Glutamatergic neuron (in vitro differentiated cells): Measurements from ENCODE around the gene PHF24. TPM values are rescaled to one million over a fixed set of nuclear protein-coding genes. Genes with fewer than 3 reads are reported as not detected.
"Not testable (repeated sequence)": the region's sequence is repeated elsewhere in the genome, so short reads cannot be mapped to it uniquely, and the experiment has no call there.

Experiments used
- DNase-seq: peaks from one replicate; pipeline ENCODE4 v3.0.0; 2022
- H3K27ac Mint-ChIP-seq: one replicate; pipeline ENCODE4 v1.8.0; 2020; ENCODE audit warnings: mild to moderate bottlenecking, mixed read lengths, inconsistent platforms; ENCODE audit not compliant: unreplicated experiment
- H3K27me3 Mint-ChIP-seq: one replicate; pipeline ENCODE4 v1.8.0; 2020; ENCODE audit warnings: mild to moderate bottlenecking, moderate library complexity, mixed read lengths, inconsistent platforms; ENCODE audit not compliant: unreplicated experiment
- H3K36me3 Mint-ChIP-seq: one replicate; pipeline ENCODE4 v1.8.0; 2020; ENCODE audit warnings: mild to moderate bottlenecking, mixed read lengths, inconsistent platforms; ENCODE audit not compliant: unreplicated experiment
- H3K4me1 Mint-ChIP-seq: one replicate; pipeline ENCODE4 v1.8.0; 2020; ENCODE audit warnings: mild to moderate bottlenecking, low read depth, mixed read lengths, inconsistent platforms; ENCODE audit not compliant: unreplicated experiment
- H3K4me3 Mint-ChIP-seq: one replicate; pipeline ENCODE4 v1.8.0; 2020; ENCODE audit warnings: mild to moderate bottlenecking, mixed read lengths, inconsistent platforms; ENCODE audit not compliant: unreplicated experiment
- H3K9me3 Mint-ChIP-seq: one replicate; pipeline ENCODE4 v1.8.0; 2020; ENCODE audit warnings: mild to moderate bottlenecking, moderate library complexity, mixed read lengths, inconsistent platforms; ENCODE audit not compliant: unreplicated experiment
- CTCF ChIP-seq: fragments of 200-600 bp; sonication (generic); IDR thresholded peaks from one replicate; pipeline ENCODE4 v1.5.0; 2021; ENCODE audit not compliant: partially characterized antibody, unreplicated experiment
- total RNA-seq: library from RNA; stranded (reverse); fragmentation: NEBNext Ultra II Directional; extraction: Animal tissue kit (Norgen Biotek cat#: 25700); gene quantifications from one replicate; pipeline ENCODE4 v1.2.1, GENCODE V29; 2021; ENCODE audit not compliant: unreplicated experiment

Gene PHF24
- total RNA-seq, 1 donor from 2014 or later = 3.1 TPM

GRCh38 chr9:34948451-34948850 lies 9.6 kb upstream of the PHF24 start:
- no peak overlapping the region for H3K27ac Mint-ChIP-seq
- no peak for TF ChIP-seq CTCF
- H3K4me3 Mint-ChIP-seq = no peak overlapping the region
- peaks cover 2% of the 10 kb centered on the region for H3K27me3 Mint-ChIP-seq
- no peaks in the 10 kb centered on the region for H3K4me1 Mint-ChIP-seq
- DNase-seq = no peak
- H3K36me3 Mint-ChIP-seq = no peaks in the 10 kb centered on the region
- peaks cover 4% of the 10 kb centered on the region for H3K9me3 Mint-ChIP-seq

DNA sequence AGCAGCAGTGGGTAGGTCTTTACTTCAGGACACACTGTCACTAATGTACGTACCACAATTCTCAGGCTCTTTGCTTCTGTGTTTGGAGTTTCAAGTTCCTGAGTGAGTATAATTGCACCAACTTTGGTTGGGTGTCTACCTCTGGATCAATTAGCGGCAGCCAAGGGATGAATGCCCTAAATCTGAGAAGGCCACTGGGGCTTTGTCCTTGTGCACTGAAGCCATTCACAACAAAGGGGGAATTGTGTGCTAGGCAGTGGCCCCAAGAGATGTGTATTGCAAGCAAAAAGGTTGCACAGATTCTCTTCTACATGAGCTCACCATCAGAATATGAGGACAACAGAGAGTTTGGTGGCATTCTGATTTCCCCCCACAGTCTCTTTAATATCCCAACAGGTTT lies 3.9 kb upstream of the PHF24 start:
- H3K4me3 Mint-ChIP-seq = no peak overlapping the region
- H3K27ac Mint-ChIP-seq = no peak overlapping the region
- no peak for TF ChIP-seq CTCF
- H3K36me3 Mint-ChIP-seq = no peaks in the 10 kb centered on the region
- H3K9me3 Mint-ChIP-seq = peaks cover 5% of the 10 kb centered on the region
- no peaks in the 10 kb centered on the region for H3K4me1 Mint-ChIP-seq
- DNase-seq = no peak
- peaks cover 11% of the 10 kb centered on the region for H3K27me3 Mint-ChIP-seq

DNA sequence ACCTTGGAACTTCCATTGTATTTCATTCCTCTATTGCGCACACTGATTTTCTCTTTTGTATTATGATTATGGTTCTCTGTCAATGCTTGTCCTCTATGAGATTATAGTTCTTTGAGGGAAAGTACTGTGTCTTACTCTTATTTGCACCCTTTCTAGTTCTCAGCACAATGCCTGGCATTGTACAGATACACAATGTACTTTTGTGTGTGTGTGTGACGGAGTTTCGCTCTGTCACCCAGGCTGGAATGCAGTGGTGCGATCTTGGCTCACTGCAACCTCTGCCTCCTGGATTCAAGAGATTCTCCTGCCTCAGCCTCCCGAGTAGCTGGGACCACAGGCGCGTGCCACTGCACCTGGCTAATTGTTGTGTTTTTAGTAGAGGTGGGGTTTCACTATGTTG lies 2.0 kb upstream of the PHF24 start:
- DNase-seq, H3K4me3 Mint-ChIP-seq, H3K9me3 Mint-ChIP-seq, H3K4me1 Mint-ChIP-seq, H3K36me3 Mint-ChIP-seq, H3K27ac Mint-ChIP-seq: not testable (repeated sequence)
- H3K27me3 Mint-ChIP-seq = peaks cover 11% of the 10 kb centered on the region

GRCh38 chr9:34956648-34957047 lies 1.4 kb upstream of the PHF24 start:
- DNase-seq = no peak
- peaks cover 3% of the 10 kb centered on the region for H3K9me3 Mint-ChIP-seq
- H3K4me1 Mint-ChIP-seq = peaks cover 10% of the 10 kb centered on the region
- H3K27me3 Mint-ChIP-seq = peaks cover 11% of the 10 kb centered on the region
- TF ChIP-seq CTCF = no peak
- H3K4me3 Mint-ChIP-seq = no peak overlapping the region
- no peak overlapping the region for H3K27ac Mint-ChIP-seq
- H3K36me3 Mint-ChIP-seq = no peaks in the 10 kb centered on the region

GRCh38 chr9:34958411-34958982 lies 412 bp downstream of the PHF24 start:
- peaks cover 15% of the 10 kb centered on the region for H3K27me3 Mint-ChIP-seq
- H3K4me3 Mint-ChIP-seq = no peak overlapping the region
- DNase-seq = no peak
- H3K27ac Mint-ChIP-seq = no peak overlapping the region
- H3K36me3 Mint-ChIP-seq = no peaks in the 10 kb centered on the region
- TF ChIP-seq CTCF = no peak
- peaks cover 27% of the 10 kb centered on the region for H3K4me1 Mint-ChIP-seq
- peaks cover 4% of the 10 kb centered on the region for H3K9me3 Mint-ChIP-seq

DNA sequence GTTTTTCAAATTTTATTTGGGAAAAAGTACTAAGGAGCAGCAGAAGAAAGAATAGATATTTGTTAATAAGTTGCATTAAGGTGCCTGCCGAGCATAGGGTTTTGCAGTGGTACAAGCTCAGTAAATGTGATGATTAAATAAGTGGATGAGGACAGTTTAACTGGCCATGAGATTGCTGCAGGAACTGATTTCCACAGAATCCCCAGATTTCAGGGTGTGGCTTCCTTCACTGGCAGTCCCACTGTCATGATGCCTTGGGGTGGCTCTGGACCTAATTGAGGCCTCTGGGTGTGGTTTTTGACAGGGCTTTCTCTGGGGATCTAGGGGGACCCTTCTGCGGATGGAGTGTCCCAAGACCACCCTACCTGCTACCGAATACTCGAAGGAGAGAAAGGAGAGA lies 1.4 kb downstream of the PHF24 start:
- Mint-ChIP-seq H3K36me3 (no peaks in the 10 kb centered on the region), H3K4me3 (no peak overlapping the region), H3K27me3 (peaks cover 13% of the 10 kb centered on the region), H3K4me1 (peaks cover 34% of the 10 kb centered on the region), H3K9me3 (peaks cover 4% of the 10 kb centered on the region), H3K27ac (no peak overlapping the region)
- no peak for DNase-seq
- no peak for TF ChIP-seq CTCF
